Muscle layer of colon (tissue), 2 donors: ENCODE results near the gene HYAL4.
"Not testable (repeated sequence)": the region's sequence is repeated elsewhere in the genome, so short reads cannot be mapped to it uniquely, and the experiment has no call there.

Source experiments
- H3K27ac ChIP-seq: one replicate; pipeline ENCODE4 v1.7.0; 2013; ENCODE audit warnings: low read depth, mild to moderate bottlenecking, low read length, moderate library complexity
- H3K27me3 ChIP-seq, 2 donors: one replicate each; pipeline ENCODE4 v1.7.0; 2013; ENCODE audit warnings: low read length in 2 of 2, mild to moderate bottlenecking in 2 of 2; ENCODE audit not compliant: insufficient read depth in 2 of 2, control insufficient read depth in 1 of 2
- H3K36me3 ChIP-seq: one replicate; pipeline ENCODE4 v1.7.0; 2013; ENCODE audit warnings: mild to moderate bottlenecking, low read length; ENCODE audit not compliant: insufficient read depth
- H3K4me1 ChIP-seq: one replicate; pipeline ENCODE4 v1.7.0; 2013; ENCODE audit warnings: mild to moderate bottlenecking, low read length; ENCODE audit not compliant: insufficient read depth
- H3K4me3 ChIP-seq, 2 donors: one replicate each; pipeline ENCODE4 v1.7.0; 2013; ENCODE audit warnings: low read length in 2 of 2, low read depth in 1 of 2, mild to moderate bottlenecking in 1 of 2, moderate library complexity in 1 of 2
- H3K9ac ChIP-seq: one replicate; pipeline ENCODE4 v1.7.0; 2013; ENCODE audit warnings: low read length
- H3K9me3 ChIP-seq: one replicate; pipeline ENCODE4 v1.7.0; 2013; ENCODE audit warnings: mild to moderate bottlenecking, low read length
- donor health status: abdominal sarcoma.
- donor health status: Adenocarcinoma of cecum.

The HYAL4 gene

GRCh38 chr7:123849855-123850254, 4.9 kb downstream of the HYAL4 start:
- no peak overlapping the region for H3K4me3 ChIP-seq
- H3K36me3 ChIP-seq: no peaks in the 10 kb centered on the region
- H3K27me3 ChIP-seq: no peaks in the 10 kb centered on the region
- H3K9ac ChIP-seq: no peak overlapping the region
- H3K4me1 ChIP-seq: no peaks in the 10 kb centered on the region
- H3K27ac ChIP-seq: no peak overlapping the region
- no peaks in the 10 kb centered on the region for H3K9me3 ChIP-seq

- H3K4me3 ChIP-seq, H3K36me3 ChIP-seq, H3K27me3 ChIP-seq, H3K4me1 ChIP-seq, H3K9ac ChIP-seq, H3K27ac ChIP-seq, H3K9me3 ChIP-seq: not testable (repeated sequence)
These were observed 6.4 kb downstream of the HYAL4 start for GRCh38 chr7:123851404-123851803.

GRCh38 chr7:123854291-123854690, 9.3 kb downstream of the HYAL4 start:
- H3K36me3 ChIP-seq, H3K9ac ChIP-seq, H3K27me3 ChIP-seq, H3K4me1 ChIP-seq, H3K9me3 ChIP-seq, H3K4me3 ChIP-seq, H3K27ac ChIP-seq: not testable (repeated sequence)

- H3K4me3 ChIP-seq, H3K9ac ChIP-seq, H3K36me3 ChIP-seq, H3K27me3 ChIP-seq, H3K27ac ChIP-seq, H3K4me1 ChIP-seq, H3K9me3 ChIP-seq: not testable (repeated sequence)
These were observed 11.5 kb downstream of the HYAL4 start for GRCh38 chr7:123856428-123856827.

GRCh38 chr7:123860848-123861247, 15.9 kb downstream of the HYAL4 start:
- no peak overlapping the region for H3K27ac ChIP-seq
- H3K4me3 ChIP-seq: no peak overlapping the region
- H3K36me3 ChIP-seq: no peaks in the 10 kb centered on the region
- H3K9me3 ChIP-seq: no peaks in the 10 kb centered on the region
- no peaks in the 10 kb centered on the region for H3K27me3 ChIP-seq
- no peak overlapping the region for H3K9ac ChIP-seq
- no peaks in the 10 kb centered on the region for H3K4me1 ChIP-seq

GRCh38 chr7:123862775-123863174, 17.8 kb downstream of the HYAL4 start:
- Histone ChIP-seq H3K9ac (no peak overlapping the region), H3K9me3 (no peaks in the 10 kb centered on the region), H3K27ac (no peak overlapping the region), H3K36me3 (no peaks in the 10 kb centered on the region), H3K4me1 (no peaks in the 10 kb centered on the region), H3K4me3 (no peak overlapping the region), H3K27me3 (no peaks in the 10 kb centered on the region)

- H3K9ac ChIP-seq: no peak overlapping the region
- H3K27ac ChIP-seq: no peak overlapping the region
- H3K4me3 ChIP-seq: no peak overlapping the region
- H3K27me3 ChIP-seq: no peaks in the 10 kb centered on the region
- H3K36me3 ChIP-seq: no peaks in the 10 kb centered on the region
- no peaks in the 10 kb centered on the region for H3K9me3 ChIP-seq
- no peaks in the 10 kb centered on the region for H3K4me1 ChIP-seq
These were observed 18.5 kb downstream of the HYAL4 start for GRCh38 chr7:123863461-123863860.

- no peaks in the 10 kb centered on the region for H3K9me3 ChIP-seq
- H3K4me3 ChIP-seq: no peak overlapping the region
- H3K9ac ChIP-seq: no peak overlapping the region
- no peak overlapping the region for H3K27ac ChIP-seq
- no peaks in the 10 kb centered on the region for H3K4me1 ChIP-seq
- H3K27me3 ChIP-seq: no peaks in the 10 kb centered on the region
- H3K36me3 ChIP-seq: no peaks in the 10 kb centered on the region
These were observed 19.0 kb downstream of the HYAL4 start for GRCh38 chr7:123864012-123864411.

- Histone ChIP-seq H3K9ac (no peak overlapping the region), H3K36me3 (no peaks in the 10 kb centered on the region), H3K4me3 (no peak overlapping the region), H3K9me3 (no peaks in the 10 kb centered on the region), H3K27me3 (no peaks in the 10 kb centered on the region), H3K27ac (no peak overlapping the region), H3K4me1 (no peaks in the 10 kb centered on the region)
These were observed 19.5 kb downstream of the HYAL4 start for GRCh38 chr7:123864436-123864835.

GRCh38 chr7:123864966-123865365, 20.0 kb downstream of the HYAL4 start:
- H3K4me3 ChIP-seq: no peak overlapping the region
- no peaks in the 10 kb centered on the region for H3K9me3 ChIP-seq
- no peaks in the 10 kb centered on the region for H3K4me1 ChIP-seq
- H3K27me3 ChIP-seq: no peaks in the 10 kb centered on the region
- no peak overlapping the region for H3K9ac ChIP-seq
- H3K36me3 ChIP-seq: no peaks in the 10 kb centered on the region
- no peak overlapping the region for H3K27ac ChIP-seq

- H3K4me1 ChIP-seq: no peaks in the 10 kb centered on the region
- H3K27me3 ChIP-seq: no peaks in the 10 kb centered on the region
- no peak overlapping the region for H3K9ac ChIP-seq
- H3K4me3 ChIP-seq: no peak overlapping the region
- no peak overlapping the region for H3K27ac ChIP-seq
- no peaks in the 10 kb centered on the region for H3K36me3 ChIP-seq
- no peaks in the 10 kb centered on the region for H3K9me3 ChIP-seq
These were observed 20.6 kb downstream of the HYAL4 start for GRCh38 chr7:123865517-123866117.

- Histone ChIP-seq H3K27me3 (no peaks in the 10 kb centered on the region), H3K4me3 (no peak overlapping the region), H3K4me1 (no peaks in the 10 kb centered on the region), H3K9ac (no peak overlapping the region), H3K36me3 (no peaks in the 10 kb centered on the region), H3K9me3 (no peaks in the 10 kb centered on the region), H3K27ac (no peak overlapping the region)
These were observed 22.3 kb downstream of the HYAL4 start for GRCh38 chr7:123867225-123867624.
